Lung (tissue), 16 donors: ENCODE data around the gene C10orf62. TPM values are rescaled to one million over a fixed set of nuclear protein-coding genes. Genes with fewer than 3 reads are reported as not detected.

ENCODE experiments used
- ATAC-seq: fragments of 200-7000 bp; cut with Tn5 transposase; one replicate; pipeline ENCODE4 v1.9.1; 2020; ENCODE audit warnings: moderate number of reproducible peaks; ENCODE audit not compliant: insufficient read depth, low FRiP score
- DNase-seq, 3 donors: peaks; one replicate each; pipeline ENCODE4 v3.0.0-alpha.2; 2013 to 2017
- H3K27ac ChIP-seq, 2 donors: one replicate each; pipeline ENCODE4 v1.5.1; 2013; ENCODE audit warnings: mild to moderate bottlenecking in 2 of 2, moderate library complexity in 2 of 2, control low read depth in 1 of 2, inconsistent platforms in 1 of 2, low read depth in 1 of 2, low read length in 1 of 2
- H3K27me3 ChIP-seq, 3 donors: one replicate each; pipeline ENCODE4 v1.5.1; 2013; ENCODE audit warnings: low read length in 2 of 3; ENCODE audit not compliant: control insufficient read depth in 3 of 3, insufficient read depth in 3 of 3
- H3K36me3 ChIP-seq, 4 donors: one replicate each; pipeline ENCODE4 v1.5.1; 2013; ENCODE audit warnings: low read length in 4 of 4, mild to moderate bottlenecking in 1 of 4, moderate library complexity in 1 of 4; ENCODE audit not compliant: control insufficient read depth in 4 of 4, insufficient read depth in 4 of 4
- H3K4me1 ChIP-seq, 5 donors: one replicate each; pipeline ENCODE4 v1.5.1; 2013; ENCODE audit warnings: low read length in 5 of 5, mild to moderate bottlenecking in 2 of 5, moderate library complexity in 1 of 5; ENCODE audit not compliant: control insufficient read depth in 5 of 5, insufficient read depth in 5 of 5
- H3K4me3 ChIP-seq: one replicate; pipeline ENCODE4 v1.5.1; 2013; ENCODE audit warnings: mild to moderate bottlenecking, control low read depth, moderate library complexity
- H3K9ac ChIP-seq, 2 donors: one replicate each; pipeline ENCODE4 v1.5.1; 2013; ENCODE audit warnings: low read length in 2 of 2, control low read depth in 1 of 2; ENCODE audit not compliant: insufficient read depth in 1 of 2
- H3K9me3 ChIP-seq, 4 donors: one replicate each; pipeline ENCODE4 v1.5.1; 2013; ENCODE audit warnings: low read length in 3 of 4, mild to moderate bottlenecking in 1 of 4, moderate library complexity in 1 of 4; ENCODE audit not compliant: control insufficient read depth in 4 of 4, insufficient read depth in 3 of 4
- WGBS, 2 donors: extraction: QIAGEN DNeasy Blood & Tissue Kit; methylation state at CpG; one replicate each; pipeline ENCODE4 v1.1.7; 2013; 5-methylcytosine and 5-hydroxymethylcytosine counted together
- long read RNA-seq, 5 donors: transcript quantifications; one replicate each; lab custom pipeline, GENCODE V29; 2026
- polyA plus RNA-seq, 2 donors: library from polyadenylated mRNA; stranded (reverse); fragments of 200-250 nt; gene quantifications; one replicate each; pipeline ENCODE4 v1.2.1, GENCODE V29; 2013
- total RNA-seq, 2 donors: library from RNA; depleted of rRNA in 1 of 2; stranded (reverse); fragments of >200 nt in 1 of 2; gene quantifications; one replicate each; pipeline ENCODE4 v1.2.1, GENCODE V29; 2014 to 2021
- TF ChIP-seq, protein P1 (sequence below): IDR thresholded peaks from 2 replicates; pipeline ENCODE4 v1.5.1; 2012; ENCODE audit warnings: mild to moderate bottlenecking; ENCODE audit errors: control extremely low read depth, extremely low read depth
- donor health status: control.
- donor health status: control.
- donor health status: Bipolar disorder and iron deficiency.
- donor health status: healthy.
- donor health status: DM: yes; HTN: yes; CAD: no.

The C10orf62 gene, protein sequence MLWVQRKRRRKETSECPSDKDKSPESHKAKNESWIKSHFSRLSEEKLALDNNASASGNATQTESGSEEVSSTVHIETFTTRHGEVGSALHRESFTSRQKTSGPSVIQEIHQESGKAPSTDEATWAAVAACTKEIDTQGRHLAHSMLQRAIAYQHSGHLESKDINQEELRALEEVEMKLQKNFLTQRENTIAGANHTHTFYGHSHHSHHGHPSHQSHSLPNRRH
- total RNA-seq, result under 1 TPM in 1 of 2 donors, not detected in 1; 0.21 TPM
- polyA plus RNA-seq, result not detected
- long read RNA-seq, donor 1, result 0 reads
- long read RNA-seq, donor 2, result 0 reads
- long read RNA-seq, donor 3, result 0 reads
- long read RNA-seq, donor 4, result 0 reads
- long read RNA-seq, donor 5, result 0 reads

DNA sequence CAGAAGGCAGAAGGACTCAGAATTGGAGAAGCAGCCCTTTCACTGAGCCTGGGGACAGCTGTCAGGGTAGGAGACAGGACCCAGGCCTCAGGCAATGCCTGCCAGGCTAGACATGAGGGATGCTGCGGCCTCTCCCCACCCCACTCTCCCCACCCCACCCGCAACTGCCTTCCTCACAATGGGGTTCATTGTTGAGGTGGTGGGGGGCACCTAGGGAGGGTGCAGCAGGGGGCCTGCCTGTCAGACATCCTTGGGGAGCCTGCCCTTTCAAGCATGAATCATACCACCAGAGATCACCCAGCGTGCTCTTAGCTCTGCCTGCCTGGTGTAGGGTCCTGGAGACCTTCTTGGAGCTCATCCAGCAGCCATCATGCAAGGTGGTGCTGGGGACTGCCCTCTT lies at the start of gene C10orf62:
Gene C10orf62, plus strand, starts transcription at position 243 of the 400 bp plus-strand sequence. CDS start 177 bp downstream, outside the sequence.
- H3K4me1 ChIP-seq, result peaks cover 0 to 3% (median 0%) of the 10 kb centered on the region in 5 donors

DNA sequence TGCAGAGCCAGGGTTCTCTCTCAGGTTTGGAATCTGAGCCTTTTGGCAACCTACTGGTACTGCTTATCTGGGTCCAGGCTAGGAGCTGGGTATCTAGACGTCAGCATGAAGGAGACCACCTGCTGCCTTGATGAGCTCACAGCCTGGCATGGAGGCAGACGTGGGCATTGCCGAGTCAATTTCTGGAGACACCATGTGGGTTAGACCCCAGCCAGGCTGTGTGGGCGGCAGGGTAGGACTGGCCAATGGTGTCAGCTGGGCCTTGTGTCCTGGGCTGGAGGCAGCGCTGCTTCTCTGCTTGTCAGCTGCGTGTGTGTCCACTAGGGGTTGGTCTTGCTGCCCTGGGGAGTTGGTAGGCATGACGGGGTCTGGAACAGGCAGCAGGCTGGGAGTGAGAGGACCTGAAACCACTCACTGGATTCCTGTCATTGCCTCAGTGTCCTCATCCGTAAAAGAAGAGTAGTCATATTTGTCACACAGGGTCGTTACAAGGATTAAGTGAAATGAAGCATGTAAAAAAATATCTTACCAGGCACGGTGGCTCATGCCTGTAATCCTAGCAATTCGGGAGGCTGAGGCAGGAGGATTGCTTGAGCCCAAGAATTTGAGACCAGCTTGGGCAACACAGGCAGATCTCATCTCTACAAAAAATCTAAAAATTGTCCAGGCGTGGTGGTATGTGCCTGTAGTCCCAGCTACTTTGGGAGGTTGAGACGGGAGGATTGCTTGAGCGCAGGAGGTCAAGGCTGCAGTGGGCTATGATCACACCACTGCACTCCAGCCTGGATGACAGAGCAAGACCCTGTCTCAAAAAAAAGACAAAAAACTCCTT lies 48.6 kb upstream of the C10orf62 start:
- 90 to 92% methylated on average over 14 of the region's 14 CpGs for WGBS, 2 donors
- H3K27me3 ChIP-seq, result no peaks in the 10 kb centered on the region
- no peaks in the 10 kb centered on the region for H3K36me3 ChIP-seq
- TF ChIP-seq, protein P1, sequence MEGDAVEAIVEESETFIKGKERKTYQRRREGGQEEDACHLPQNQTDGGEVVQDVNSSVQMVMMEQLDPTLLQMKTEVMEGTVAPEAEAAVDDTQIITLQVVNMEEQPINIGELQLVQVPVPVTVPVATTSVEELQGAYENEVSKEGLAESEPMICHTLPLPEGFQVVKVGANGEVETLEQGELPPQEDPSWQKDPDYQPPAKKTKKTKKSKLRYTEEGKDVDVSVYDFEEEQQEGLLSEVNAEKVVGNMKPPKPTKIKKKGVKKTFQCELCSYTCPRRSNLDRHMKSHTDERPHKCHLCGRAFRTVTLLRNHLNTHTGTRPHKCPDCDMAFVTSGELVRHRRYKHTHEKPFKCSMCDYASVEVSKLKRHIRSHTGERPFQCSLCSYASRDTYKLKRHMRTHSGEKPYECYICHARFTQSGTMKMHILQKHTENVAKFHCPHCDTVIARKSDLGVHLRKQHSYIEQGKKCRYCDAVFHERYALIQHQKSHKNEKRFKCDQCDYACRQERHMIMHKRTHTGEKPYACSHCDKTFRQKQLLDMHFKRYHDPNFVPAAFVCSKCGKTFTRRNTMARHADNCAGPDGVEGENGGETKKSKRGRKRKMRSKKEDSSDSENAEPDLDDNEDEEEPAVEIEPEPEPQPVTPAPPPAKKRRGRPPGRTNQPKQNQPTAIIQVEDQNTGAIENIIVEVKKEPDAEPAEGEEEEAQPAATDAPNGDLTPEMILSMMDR, result no peak
- no peak for DNase-seq
- no peaks in the 10 kb centered on the region for H3K9me3 ChIP-seq
- H3K9ac ChIP-seq, result no peak overlapping the region
- no peak for ATAC-seq
- peaks cover 2 to 25% (median 24%) of the 10 kb centered on the region in 5 donors for H3K4me1 ChIP-seq
- peak overlapping the region in 1 of 2 donors; percentile 18 for H3K27ac ChIP-seq
- H3K4me3 ChIP-seq, result no peak overlapping the region

More for the DNA sequence above, at the start of gene C10orf62:
- Histone ChIP-seq H3K36me3 (no peaks in the 10 kb centered on the region), H3K9ac (no peak within 1 kb of the TSS), H3K4me3 (no peak within 1 kb of the TSS), H3K27ac (no peak within 1 kb of the TSS), H3K9me3 (no peaks in the 10 kb centered on the region), H3K27me3 (no peaks in the 10 kb centered on the region)
- TF ChIP-seq, protein P1, result no peak
- ATAC-seq, result no peak
- WGBS, 2 donors, result 77 to 94% methylated on average over 3 of the region's 3 CpGs
- DNase-seq, result no peak

DNA sequence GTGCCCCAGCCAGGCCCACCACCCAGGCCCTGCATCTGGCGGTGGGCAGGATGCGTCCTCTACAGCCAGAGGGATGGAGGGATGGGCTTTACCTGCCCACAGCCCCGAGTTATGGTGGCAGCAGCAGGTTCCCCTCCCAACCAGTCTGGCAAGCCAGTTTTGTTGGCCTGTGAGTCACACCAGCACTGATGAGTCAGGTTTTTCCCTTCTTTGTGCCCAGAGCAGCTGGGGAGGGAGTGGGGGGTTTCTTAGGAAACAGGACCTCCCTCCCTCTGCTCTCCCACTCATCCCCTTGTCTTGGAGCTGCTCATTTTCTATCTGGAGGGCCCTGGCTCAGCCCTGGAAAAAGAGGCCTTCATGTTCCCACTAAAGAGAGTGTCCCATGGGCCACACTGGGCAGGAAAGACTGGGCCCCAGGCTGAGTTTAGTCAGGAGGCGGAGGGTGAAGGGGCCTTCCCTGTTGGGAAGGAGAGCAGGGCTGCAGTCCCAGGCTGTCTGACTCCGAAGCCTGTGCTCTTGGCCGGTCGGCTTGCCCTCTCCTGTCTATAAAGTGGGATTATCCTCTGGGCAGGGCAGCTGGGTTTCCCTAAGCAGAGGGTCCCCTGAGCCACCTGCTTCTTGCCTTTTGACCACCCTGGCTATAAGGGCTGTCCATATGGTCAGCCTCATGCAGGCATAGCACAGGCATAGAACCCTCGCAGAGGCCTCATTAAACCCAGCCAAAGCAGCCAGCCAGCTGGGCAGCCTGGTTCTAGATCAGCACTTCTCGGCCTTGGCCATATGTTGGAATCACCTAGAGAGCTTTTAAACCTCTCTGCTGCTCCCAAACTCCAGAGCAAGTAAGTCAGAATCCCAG lies 47.1 kb upstream of the C10orf62 start:
- TF ChIP-seq, protein P1, result no peak
- DNase-seq (peak in 2 of 3 donors; percentile 16 to 50), ATAC-seq (peak; percentile 76)
- Histone ChIP-seq H3K4me3 (no peak overlapping the region), H3K27me3 (no peaks in the 10 kb centered on the region), H3K9ac (no peak overlapping the region), H3K36me3 (no peaks in the 10 kb centered on the region), H3K27ac (peak overlapping the region; percentile 94 to 95), H3K4me1 (peaks cover 2 to 25% (median 24%) of the 10 kb centered on the region in 5 donors), H3K9me3 (no peaks in the 10 kb centered on the region)
- WGBS, 2 donors, result 72 to 80% methylated on average over 9 of the region's 9 CpGs
